Fibroblast of lung (primary cell): Measurements from ENCODE around the gene KIZ. TPM values are rescaled to one million over a fixed set of nuclear protein-coding genes. Genes with fewer than 3 reads are reported as not detected.

Experiments
- DNase-seq, 2 donors: peaks; one replicate each; pipeline versions ENCODE4 v3.0.0 to v3.0.0-alpha.2; 2010; ENCODE audit warnings: low read depth in 2 of 2
- H2AFZ ChIP-seq: 2 replicates; pipeline ENCODE4 v1.5.1; 2012; ENCODE audit warnings: low read length, control low read depth, inconsistent platforms
- H3K27ac ChIP-seq: 2 replicates; pipeline ENCODE4 v1.5.1; 2011; ENCODE audit warnings: low read length, control low read depth; ENCODE audit not compliant: insufficient read depth
- H3K27me3 ChIP-seq: 2 replicates; pipeline ENCODE4 v1.5.1; 2011; ENCODE audit warnings: mild to moderate bottlenecking, low read length; ENCODE audit not compliant: control insufficient read depth, insufficient read depth
- H3K36me3 ChIP-seq: 2 replicates; pipeline ENCODE4 v1.5.1; 2011; ENCODE audit warnings: low read length; ENCODE audit not compliant: control insufficient read depth, insufficient read depth
- H3K4me1 ChIP-seq: 2 replicates; pipeline ENCODE4 v1.5.1; 2011; ENCODE audit warnings: low read length; ENCODE audit not compliant: control insufficient read depth, insufficient read depth; ENCODE audit errors: extremely low read depth
- H3K4me2 ChIP-seq: 2 replicates; pipeline ENCODE4 v1.5.1; 2011; ENCODE audit warnings: low read length, control low read depth; ENCODE audit not compliant: insufficient read depth; ENCODE audit errors: extremely low read depth
- H3K4me3 ChIP-seq, 4 experiments: fragments of 200-600 bp in 1 of 4; sonication (generic) in 1 of 4; replicated peaks in 1 of 4; 2 replicates each; pipeline ENCODE4 v1.5.1; 2011 to 2016; ENCODE audit warnings: low read length in 4 of 4, low read depth in 3 of 4, mild to moderate bottlenecking in 3 of 4, control low read depth in 2 of 4, inconsistent platforms in 1 of 4, mixed read lengths in 1 of 4; ENCODE audit not compliant: insufficient read depth in 1 of 4; ENCODE audit errors: control extremely low read depth in 1 of 4
- H3K79me2 ChIP-seq: 2 replicates; pipeline ENCODE4 v1.5.1; 2012; ENCODE audit warnings: mild to moderate bottlenecking, low read length, inconsistent platforms; ENCODE audit not compliant: control insufficient read depth, insufficient read depth
- H3K9ac ChIP-seq: 2 replicates; pipeline ENCODE4 v1.5.1; 2011; ENCODE audit warnings: mild to moderate bottlenecking, low read length, control low read depth; ENCODE audit not compliant: insufficient read depth
- H3K9me3 ChIP-seq: 2 replicates; pipeline ENCODE4 v1.5.1; 2012; ENCODE audit warnings: low read depth, low read length; ENCODE audit not compliant: control insufficient read depth, insufficient read depth
- H4K20me1 ChIP-seq: 2 replicates; pipeline ENCODE4 v1.5.1; 2011; ENCODE audit warnings: low read length; ENCODE audit not compliant: control insufficient read depth, insufficient read depth; ENCODE audit errors: extremely low read depth
- CTCF ChIP-seq, 2 donors: IDR thresholded peaks in 1 of 2; conservative IDR thresholded peaks in 1 of 2; 1 replicate in 1 of 2; 2 replicates in 1 of 2; pipeline ENCODE4 v1.5.1; 2011 to 2012; ENCODE audit warnings: low read length in 2 of 2, control low read depth in 1 of 2, inconsistent platforms in 1 of 2, low read depth in 1 of 2, mild to moderate bottlenecking in 1 of 2
- EZH2 ChIP-seq: IDR thresholded peaks from 2 replicates; pipeline ENCODE4 v1.5.1; 2012; ENCODE audit warnings: low read length, control low read depth, mild to moderate bottlenecking; ENCODE audit errors: missing control alignments
- polyA plus RNA-seq, 2 donors: library from polyadenylated mRNA; depleted of rRNA in 1 of 2; stranded (reverse) in 1 of 2; unstranded in 1 of 2; fragments of >200 nt; gene quantifications; 2 replicates each; pipeline ENCODE4 v1.2.1, GENCODE V29; 2011 to 2012; ENCODE audit warnings: missing spikeins in 1 of 2
- total RNA-seq: library from RNA; depleted of rRNA; stranded (reverse); fragments of >200 nt; gene quantifications from 2 replicates; pipeline ENCODE4 v1.2.1, GENCODE V29; 2014

KIZ gene
- total and polyA plus RNA-seq, 2 donors (not counting 1 experiment from before 2014, with no cell fraction given): 11.5 to 23.5 TPM

- H3K27ac ChIP-seq: no peak overlapping the region
- H3K79me2 ChIP-seq: no peaks in the 10 kb centered on the region
- no peaks in the 10 kb centered on the region for H3K9me3 ChIP-seq
- TF ChIP-seq EZH2 (no peak), CTCF (conservative IDR thresholded peaks at IDR 0.05 in 1 of 2, IDR thresholded peaks at IDR 0.05 in 1 of 2; ENCODE audit: low read depth in 1 of 2, low read length in 2 of 2) (no peak)
- H3K36me3 ChIP-seq: no peaks in the 10 kb centered on the region
- no peak overlapping the region for H3K9ac ChIP-seq
- no peak for DNase-seq
- H3K4me1 ChIP-seq: peaks cover 3% of the 10 kb centered on the region
- H3K4me2 ChIP-seq: no peak overlapping the region
- H3K4me3 ChIP-seq: no peak overlapping the region
- H3K27me3 ChIP-seq: no peaks in the 10 kb centered on the region
- no peak overlapping the region for H2AFZ ChIP-seq
- no peaks in the 10 kb centered on the region for H4K20me1 ChIP-seq
Measured at GRCh38 chr20:21294755-21295154, 168.9 kb downstream of the KIZ start.

Other genes starting within 250 kb of the KIZ start
- gene LINC00237, start 19.7 kb upstream of the KIZ start, total RNA-seq: not detected in 2 replicates
- not detected in 2 replicates for gene LINC00237, start 19.7 kb upstream of the KIZ start, polyA plus RNA-seq
- 91.7 and 99.3 TPM in 2 replicates for gene XRN2, start 177.2 kb downstream of the KIZ start, total RNA-seq
- gene XRN2, start 177.2 kb downstream of the KIZ start, polyA plus RNA-seq: 99.6 and 103 TPM in 2 replicates